Activated T-cell treated with anti-CD3 and anti-CD28 coated beads, Interleukin-2, amount 50 U/mL, for 4 hours (primary cell): ENCODE results near the gene CCL17. TPM values are rescaled to one million over a fixed set of nuclear protein-coding genes. Genes with fewer than 3 reads are reported as not detected.
"Not testable (repeated sequence)": the region's sequence is repeated elsewhere in the genome, so short reads cannot be mapped to it uniquely, and the experiment has no call there.

ENCODE experiments used
- ATAC-seq, 2 donors: fragments of 200-7000 bp; cut with Tn5 transposase; one replicate each; pipeline ENCODE4 v1.10.0; 2021
- DNase-seq: peaks from one replicate; pipeline ENCODE4 v3.0.0-alpha.2; 2020
- H3K27me3 Mint-ChIP-seq: one replicate; pipeline ENCODE4 v1.8.0; 2021; ENCODE audit warnings: low read depth, mixed read lengths
- H3K36me3 Mint-ChIP-seq: one replicate; pipeline ENCODE4 v1.8.0; 2022; ENCODE audit warnings: mixed read lengths; ENCODE audit not compliant: insufficient read depth
- H3K4me1 Mint-ChIP-seq: one replicate; pipeline ENCODE4 v1.8.0; 2021; ENCODE audit warnings: low read depth, mixed read lengths
- H3K4me3 Mint-ChIP-seq: one replicate; pipeline ENCODE4 v1.8.0; 2021; ENCODE audit warnings: mild to moderate bottlenecking, moderate library complexity, mixed read lengths
- H3K9me3 Mint-ChIP-seq: one replicate; pipeline ENCODE4 v1.8.0; 2021; ENCODE audit warnings: mixed read lengths
- total RNA-seq, 3 donors: library from RNA; stranded (reverse); gene quantifications; one replicate each; pipeline ENCODE4 v1.2.1, GENCODE V29; 2021

CCL17 gene
- total RNA-seq, 3 donors from 2014 or later: 11.0 to 41.5 (median 26.2) TPM

GRCh38 chr16:57384248-57385070 lies 20.1 kb upstream of the CCL17 start:
- peaks cover 9% of the 10 kb centered on the region for H3K4me1 Mint-ChIP-seq
- no peaks in the 10 kb centered on the region for H3K36me3 Mint-ChIP-seq
- H3K9me3 Mint-ChIP-seq: no peaks in the 10 kb centered on the region
- H3K27me3 Mint-ChIP-seq: no peaks in the 10 kb centered on the region
- DNase-seq (no peak), ATAC-seq (no peak)
- no peak overlapping the region for H3K4me3 Mint-ChIP-seq

- Mint-ChIP-seq H3K27me3 (no peaks in the 10 kb centered on the region), H3K9me3 (no peaks in the 10 kb centered on the region), H3K36me3 (no peaks in the 10 kb centered on the region), H3K4me1 (peaks cover 9% of the 10 kb centered on the region), H3K4me3 (no peak overlapping the region)
- DNase-seq: no peak
- no peak for ATAC-seq
Measured at GRCh38 chr16:57385083-57385482, 19.5 kb upstream of the CCL17 start.

GRCh38 chr16:57386381-57386951 lies 18.1 kb upstream of the CCL17 start:
- DNase-seq (no peak), ATAC-seq (no peak)
- H3K4me1 Mint-ChIP-seq: peaks cover 5% of the 10 kb centered on the region
- no peaks in the 10 kb centered on the region for H3K27me3 Mint-ChIP-seq
- no peaks in the 10 kb centered on the region for H3K9me3 Mint-ChIP-seq
- H3K4me3 Mint-ChIP-seq: no peak overlapping the region
- no peaks in the 10 kb centered on the region for H3K36me3 Mint-ChIP-seq

- Mint-ChIP-seq H3K4me3 (no peak overlapping the region), H3K9me3 (no peaks in the 10 kb centered on the region), H3K27me3 (peaks cover 2% of the 10 kb centered on the region), H3K36me3 (no peaks in the 10 kb centered on the region), H3K4me1 (peaks cover 3% of the 10 kb centered on the region)
- no peak for DNase-seq
- ATAC-seq: peak; percentile 37 to 43
Measured at GRCh38 chr16:57387598-57388354, 16.8 kb upstream of the CCL17 start.

- Mint-ChIP-seq H3K4me3 (no peak overlapping the region), H3K27me3 (peaks cover 4% of the 10 kb centered on the region), H3K9me3 (no peaks in the 10 kb centered on the region), H3K4me1 (peaks cover 3% of the 10 kb centered on the region), H3K36me3 (no peaks in the 10 kb centered on the region)
- ATAC-seq (peak in 1 of 2 donors; percentile 61), DNase-seq (no peak)
Measured at GRCh38 chr16:57388359-57389086, 16.0 kb upstream of the CCL17 start.

- H3K4me3 Mint-ChIP-seq: no peak overlapping the region
- H3K27me3 Mint-ChIP-seq: peaks cover 4% of the 10 kb centered on the region
- no peaks in the 10 kb centered on the region for H3K9me3 Mint-ChIP-seq
- DNase-seq (no peak), ATAC-seq (no peak)
- no peaks in the 10 kb centered on the region for H3K36me3 Mint-ChIP-seq
- peaks cover 3% of the 10 kb centered on the region for H3K4me1 Mint-ChIP-seq
Measured at GRCh38 chr16:57389087-57389468, 15.5 kb upstream of the CCL17 start.

GRCh38 chr16:57390636-57391295 lies 13.8 kb upstream of the CCL17 start:
- no peak overlapping the region for H3K4me3 Mint-ChIP-seq
- peaks cover 4% of the 10 kb centered on the region for H3K27me3 Mint-ChIP-seq
- no peaks in the 10 kb centered on the region for H3K36me3 Mint-ChIP-seq
- H3K4me1 Mint-ChIP-seq: peaks cover 3% of the 10 kb centered on the region
- DNase-seq: no peak
- H3K9me3 Mint-ChIP-seq: no peaks in the 10 kb centered on the region
- no peak for ATAC-seq

GRCh38 chr16:57391300-57391699 lies 13.3 kb upstream of the CCL17 start:
- Mint-ChIP-seq H3K36me3 (no peaks in the 10 kb centered on the region), H3K4me3 (no peak overlapping the region), H3K9me3 (no peaks in the 10 kb centered on the region), H3K27me3 (peaks cover 4% of the 10 kb centered on the region), H3K4me1 (peaks cover 3% of the 10 kb centered on the region)
- DNase-seq: no peak
- no peak for ATAC-seq

- Mint-ChIP-seq H3K4me1 (peaks cover 3% of the 10 kb centered on the region), H3K36me3 (no peaks in the 10 kb centered on the region), H3K4me3 (no peak overlapping the region), H3K9me3 (no peaks in the 10 kb centered on the region), H3K27me3 (peaks cover 4% of the 10 kb centered on the region)
- no peak for ATAC-seq
- DNase-seq: no peak
Measured at GRCh38 chr16:57391708-57392107, 12.9 kb upstream of the CCL17 start.

GRCh38 chr16:57392694-57393093 lies 11.9 kb upstream of the CCL17 start:
- Mint-ChIP-seq H3K4me3 (no peak overlapping the region), H3K36me3 (no peaks in the 10 kb centered on the region), H3K4me1 (peaks cover 3% of the 10 kb centered on the region), H3K9me3 (no peaks in the 10 kb centered on the region), H3K27me3 (peaks cover 4% of the 10 kb centered on the region)
- ATAC-seq: no peak
- no peak for DNase-seq

GRCh38 chr16:57394444-57394843 lies 10.1 kb upstream of the CCL17 start:
- Mint-ChIP-seq H3K4me1 (no peaks in the 10 kb centered on the region), H3K27me3 (peaks cover 4% of the 10 kb centered on the region), H3K9me3 (no peaks in the 10 kb centered on the region), H3K36me3 (no peaks in the 10 kb centered on the region), H3K4me3 (no peak overlapping the region)
- no peak for ATAC-seq
- DNase-seq: no peak

- ATAC-seq (no peak), DNase-seq (no peak)
- no peaks in the 10 kb centered on the region for H3K4me1 Mint-ChIP-seq
- no peaks in the 10 kb centered on the region for H3K36me3 Mint-ChIP-seq
- H3K27me3 Mint-ChIP-seq: peaks cover 4% of the 10 kb centered on the region
- no peaks in the 10 kb centered on the region for H3K9me3 Mint-ChIP-seq
- no peak overlapping the region for H3K4me3 Mint-ChIP-seq
Measured at GRCh38 chr16:57395026-57395425, 9.5 kb upstream of the CCL17 start.

- no peaks in the 10 kb centered on the region for H3K4me1 Mint-ChIP-seq
- H3K4me3 Mint-ChIP-seq: no peak overlapping the region
- H3K27me3 Mint-ChIP-seq: peaks cover 4% of the 10 kb centered on the region
- no peaks in the 10 kb centered on the region for H3K36me3 Mint-ChIP-seq
- ATAC-seq (no peak), DNase-seq (no peak)
- H3K9me3 Mint-ChIP-seq: no peaks in the 10 kb centered on the region
Measured at GRCh38 chr16:57396786-57397185, 7.8 kb upstream of the CCL17 start.

GRCh38 chr16:57397493-57397892 lies 7.1 kb upstream of the CCL17 start:
- H3K27me3 Mint-ChIP-seq, H3K36me3 Mint-ChIP-seq, DNase-seq, H3K4me3 Mint-ChIP-seq, H3K9me3 Mint-ChIP-seq, ATAC-seq, H3K4me1 Mint-ChIP-seq: not testable (repeated sequence)
